ENCODE data around the gene KLF9.

The KLF9 gene

GRCh38 chr9:70400107-70400892 lies 14.2 kb downstream of the KLF9 start:
- no peak overlapping the region for H2BK5ac ChIP-seq (ENCODE audit: low read depth, low read length, poor library complexity)
- H4K91ac ChIP-seq (ENCODE audit: low read depth, low read length) = no peak overlapping the region
- no peak overlapping the region for H3K18ac ChIP-seq (ENCODE audit: low read length)
- H3K36me3 ChIP-seq (ENCODE audit: control insufficient read depth in 1 of 2, insufficient read depth in 2 of 2, low read length in 2 of 2) = no peaks in the 10 kb centered on the region
- H3K4ac ChIP-seq (ENCODE audit: low read depth, low read length) = no peak overlapping the region
- no peak overlapping the region for H3K14ac ChIP-seq (ENCODE audit: low read length)
- no peak overlapping the region for H3K4me2 ChIP-seq (ENCODE audit: low read length)
- H3K9ac ChIP-seq (ENCODE audit: low read length) = no peak overlapping the region
- no peak overlapping the region for H2BK120ac ChIP-seq (ENCODE audit: insufficient read depth, low read length, poor library complexity)
- no peak overlapping the region for H2BK12ac ChIP-seq (ENCODE audit: low read length)
- peak overlapping the region; percentile 30 for H3K4me3 ChIP-seq (ENCODE audit: low read depth, low read length)
- peaks cover 3% of the 10 kb centered on the region for H3K9me3 ChIP-seq (ENCODE audit: insufficient read depth, low read depth, low read length)
- no CpG with 5 or more reads among the region's 5 CpGs for WGBS (ENCODE audit: extremely low coverage, insufficient coverage, insufficient read length)
- H4K12ac ChIP-seq (ENCODE audit: low read depth, low read length) = no peak overlapping the region
- H2AFZ ChIP-seq (ENCODE audit: insufficient read depth, low read length, poor library complexity) = no peak overlapping the region
- H3K79me1 ChIP-seq (ENCODE audit: low read length) = no peaks in the 10 kb centered on the region
- H4K8ac ChIP-seq (ENCODE audit: low read depth, low read length) = no peak overlapping the region
- no peaks in the 10 kb centered on the region for H3K79me2 ChIP-seq (ENCODE audit: control insufficient read depth, insufficient read depth, low read length, poor library complexity)
- no peak overlapping the region for H2AK5ac ChIP-seq (ENCODE audit: low read length)
- H3K4me1 ChIP-seq (ENCODE audit: control insufficient read depth in 1 of 2, insufficient read depth in 2 of 2, low read length in 2 of 2) = no peaks in the 10 kb centered on the region
- H3K27me3 ChIP-seq (ENCODE audit: insufficient read depth, low read length) = no peaks in the 10 kb centered on the region
- no peak overlapping the region for H3K23ac ChIP-seq (ENCODE audit: low read length)
- H3K27ac ChIP-seq (ENCODE audit: low read depth, low read length) = no peak overlapping the region
- DNase-seq = no peak

- H4K8ac ChIP-seq (ENCODE audit: low read depth, low read length) = no peak overlapping the region
- H3K9ac ChIP-seq (ENCODE audit: low read length) = no peak overlapping the region
- no peak overlapping the region for H3K4me2 ChIP-seq (ENCODE audit: low read length)
Measured at GRCh38 chr9:70399141-70399540, 15.3 kb downstream of the KLF9 start.

GRCh38 chr9:70398145-70398556 lies 16.3 kb downstream of the KLF9 start:
- Histone ChIP-seq H3K9me3 (ENCODE audit: insufficient read depth, low read depth, low read length) (peaks cover 3% of the 10 kb centered on the region), H3K4me2 (ENCODE audit: low read length) (no peak overlapping the region), H4K8ac (ENCODE audit: low read depth, low read length) (no peak overlapping the region), H3K36me3 (ENCODE audit: control insufficient read depth in 1 of 2, insufficient read depth in 2 of 2, low read length in 2 of 2) (no peaks in the 10 kb centered on the region), H2AK5ac (ENCODE audit: low read length) (no peak overlapping the region), H3K14ac (ENCODE audit: low read length) (no peak overlapping the region), H2BK5ac (ENCODE audit: low read depth, low read length, poor library complexity) (no peak overlapping the region), H4K91ac (ENCODE audit: low read depth, low read length) (no peak overlapping the region), H3K23ac (ENCODE audit: low read length) (no peak overlapping the region), H3K4me1 (ENCODE audit: control insufficient read depth in 1 of 2, insufficient read depth in 2 of 2, low read length in 2 of 2) (no peaks in the 10 kb centered on the region), H3K4me3 (ENCODE audit: low read depth, low read length) (no peak overlapping the region), H3K79me2 (ENCODE audit: control insufficient read depth, insufficient read depth, low read length, poor library complexity) (no peaks in the 10 kb centered on the region), H3K9ac (ENCODE audit: low read length) (no peak overlapping the region), H2BK120ac (ENCODE audit: insufficient read depth, low read length, poor library complexity) (no peak overlapping the region), H3K79me1 (ENCODE audit: low read length) (no peaks in the 10 kb centered on the region), H3K18ac (ENCODE audit: low read length) (no peak overlapping the region), H2BK12ac (ENCODE audit: low read length) (no peak overlapping the region), H2AFZ (ENCODE audit: insufficient read depth, low read length, poor library complexity) (no peak overlapping the region), H3K27ac (ENCODE audit: low read depth, low read length) (no peak overlapping the region), H4K12ac (ENCODE audit: low read depth, low read length) (no peak overlapping the region), H3K4ac (ENCODE audit: low read depth, low read length) (no peak overlapping the region), H3K27me3 (ENCODE audit: insufficient read depth, low read length) (no peaks in the 10 kb centered on the region)
- no peak for DNase-seq
- no CpG with 5 or more reads among the region's 4 CpGs for WGBS (ENCODE audit: extremely low coverage, insufficient coverage, insufficient read length)

More at GRCh38 chr9:70399141-70399540, 15.3 kb downstream of the KLF9 start:
- no peak overlapping the region for H2BK120ac ChIP-seq (ENCODE audit: insufficient read depth, low read length, poor library complexity)
- H3K36me3 ChIP-seq (ENCODE audit: control insufficient read depth in 1 of 2, insufficient read depth in 2 of 2, low read length in 2 of 2) = no peaks in the 10 kb centered on the region
- no peak overlapping the region for H3K18ac ChIP-seq (ENCODE audit: low read length)
- H2AK5ac ChIP-seq (ENCODE audit: low read length) = no peak overlapping the region
- no peak overlapping the region for H4K12ac ChIP-seq (ENCODE audit: low read depth, low read length)
- H3K4ac ChIP-seq (ENCODE audit: low read depth, low read length) = no peak overlapping the region
- no peak overlapping the region for H3K14ac ChIP-seq (ENCODE audit: low read length)
- no peak overlapping the region for H4K91ac ChIP-seq (ENCODE audit: low read depth, low read length)
- no peaks in the 10 kb centered on the region for H3K27me3 ChIP-seq (ENCODE audit: insufficient read depth, low read length)
- no peak overlapping the region for H2AFZ ChIP-seq (ENCODE audit: insufficient read depth, low read length, poor library complexity)
- no peaks in the 10 kb centered on the region for H3K79me1 ChIP-seq (ENCODE audit: low read length)
- H2BK5ac ChIP-seq (ENCODE audit: low read depth, low read length, poor library complexity) = no peak overlapping the region
- H3K79me2 ChIP-seq (ENCODE audit: control insufficient read depth, insufficient read depth, low read length, poor library complexity) = no peaks in the 10 kb centered on the region
- H3K9me3 ChIP-seq (ENCODE audit: insufficient read depth, low read depth, low read length) = peaks cover 3% of the 10 kb centered on the region
- DNase-seq = no peak
- H3K4me3 ChIP-seq (ENCODE audit: low read depth, low read length) = no peak overlapping the region
- no peak overlapping the region for H2BK12ac ChIP-seq (ENCODE audit: low read length)
- no peaks in the 10 kb centered on the region for H3K4me1 ChIP-seq (ENCODE audit: control insufficient read depth in 1 of 2, insufficient read depth in 2 of 2, low read length in 2 of 2)
- H3K23ac ChIP-seq (ENCODE audit: low read length) = no peak overlapping the region
- H3K27ac ChIP-seq (ENCODE audit: low read depth, low read length) = no peak overlapping the region

GRCh38 chr9:70395652-70396051 lies 18.8 kb downstream of the KLF9 start:
- H3K79me1 ChIP-seq (ENCODE audit: low read length) = no peaks in the 10 kb centered on the region
- no peak overlapping the region for H2BK120ac ChIP-seq (ENCODE audit: insufficient read depth, low read length, poor library complexity)
- H2BK12ac ChIP-seq (ENCODE audit: low read length) = no peak overlapping the region
- no peak overlapping the region for H4K12ac ChIP-seq (ENCODE audit: low read depth, low read length)
- no peak overlapping the region for H4K91ac ChIP-seq (ENCODE audit: low read depth, low read length)
- H3K9me3 ChIP-seq (ENCODE audit: insufficient read depth, low read depth, low read length) = peaks cover 3% of the 10 kb centered on the region
- no peak overlapping the region for H3K9ac ChIP-seq (ENCODE audit: low read length)
- DNase-seq = no peak
- no peak overlapping the region for H2AFZ ChIP-seq (ENCODE audit: insufficient read depth, low read length, poor library complexity)
- H3K4me1 ChIP-seq (ENCODE audit: control insufficient read depth in 1 of 2, insufficient read depth in 2 of 2, low read length in 2 of 2) = no peaks in the 10 kb centered on the region
- H3K79me2 ChIP-seq (ENCODE audit: control insufficient read depth, insufficient read depth, low read length, poor library complexity) = no peaks in the 10 kb centered on the region
- H4K8ac ChIP-seq (ENCODE audit: low read depth, low read length) = no peak overlapping the region
- no peak overlapping the region for H3K27ac ChIP-seq (ENCODE audit: low read depth, low read length)
- no peak overlapping the region for H3K4ac ChIP-seq (ENCODE audit: low read depth, low read length)
- WGBS (ENCODE audit: extremely low coverage, insufficient coverage, insufficient read length) = no CpG with 5 or more reads among the region's 6 CpGs
- no peak overlapping the region for H3K23ac ChIP-seq (ENCODE audit: low read length)
- no peak overlapping the region for H2AK5ac ChIP-seq (ENCODE audit: low read length)
- no peak overlapping the region for H3K18ac ChIP-seq (ENCODE audit: low read length)
- no peaks in the 10 kb centered on the region for H3K27me3 ChIP-seq (ENCODE audit: insufficient read depth, low read length)
- no peaks in the 10 kb centered on the region for H3K36me3 ChIP-seq (ENCODE audit: control insufficient read depth in 1 of 2, insufficient read depth in 2 of 2, low read length in 2 of 2)
- no peak overlapping the region for H3K4me2 ChIP-seq (ENCODE audit: low read length)
- H3K4me3 ChIP-seq (ENCODE audit: low read depth, low read length) = no peak overlapping the region
- H3K14ac ChIP-seq (ENCODE audit: low read length) = no peak overlapping the region
- no peak overlapping the region for H2BK5ac ChIP-seq (ENCODE audit: low read depth, low read length, poor library complexity)
